ENCODE measurements around the gene FBXO30.

Gene FBXO30

GRCh38 chr6:145808239-145808638 lies 6.4 kb downstream of the FBXO30 start:
- ChIA-PET CTCF (no interaction called here), POLR2A (no interaction called here)

GRCh38 chr6:145802141-145802540 lies 12.5 kb downstream of the FBXO30 start:
- TF ChIP-seq L3MBTL2 (conservative IDR thresholded peaks at IDR 0.05) (no peak), ELF4 (IDR thresholded peaks at IDR 0.05) (no peak), PKNOX1 (IDR thresholded peaks at IDR 0.05) (no peak)
- no peak for DNase-seq (ENCODE audit: extremely low spot score)
- CTCF ChIA-PET, result no interaction called here
- POLR2A ChIA-PET, result interaction anchor here (1.2 to 2.4 kb wide), 2 partner anchors 13 to 67 kb away, joined by 3 to 10 read pairs; partner anchors contain the start of gene FBXO30

More at GRCh38 chr6:145808239-145808638, 6.4 kb downstream of the FBXO30 start:
- TF ChIP-seq L3MBTL2 (conservative IDR thresholded peaks at IDR 0.05) (no peak), ELF4 (IDR thresholded peaks at IDR 0.05) (no peak), TARDBP (IDR thresholded peaks at IDR 0.05) (no peak), ARNT (IDR thresholded peaks at IDR 0.05) (no peak), SP1 (IDR thresholded peaks at IDR 0.05) (no peak), PKNOX1 (IDR thresholded peaks at IDR 0.05) (no peak), CTBP1 (IDR thresholded peaks at IDR 0.05; ENCODE audit: borderline replicate concordance) (no peak), NFRKB (IDR thresholded peaks at IDR 0.05) (no peak)
- no peak for DNase-seq (ENCODE audit: extremely low spot score)

- DNase-seq (ENCODE audit: extremely low spot score), result no peak
- ChIA-PET CTCF (no interaction called here), POLR2A (interaction anchor here (0.8 to 2.4 kb wide), 3 partner anchors 14 to 66 kb away, joined by 3 to 10 read pairs (median 3); partner anchors contain the start of genes EPM2A and FBXO30)
- TF ChIP-seq NFRKB (IDR thresholded peaks at IDR 0.05), result no peak
- no peak for TF ChIP-seq HDGF (IDR thresholded peaks at IDR 0.05; ENCODE audit: borderline replicate concordance)
- TF ChIP-seq TARDBP (IDR thresholded peaks at IDR 0.05), result no peak
- no peak for TF ChIP-seq ELF4 (IDR thresholded peaks at IDR 0.05)
- no peak for TF ChIP-seq ZNF384 (IDR thresholded peaks at IDR 0.05)
- TF ChIP-seq BHLHE40 (IDR thresholded peaks at IDR 0.05; ENCODE audit: borderline replicate concordance), result no peak
- TF ChIP-seq SUZ12 (IDR thresholded peaks at IDR 0.05), result no peak
- TF ChIP-seq FOXK2 (IDR thresholded peaks at IDR 0.05), result no peak
- no peak for TF ChIP-seq PKNOX1 (IDR thresholded peaks at IDR 0.05)
- TF ChIP-seq FOXA1 (IDR thresholded peaks at IDR 0.05), result no peak
- no peak for TF ChIP-seq FOXM1 (IDR thresholded peaks at IDR 0.05; ENCODE audit: borderline replicate concordance)
- no peak for TF ChIP-seq ARNT (IDR thresholded peaks at IDR 0.05)
- TF ChIP-seq LEF1 (IDR thresholded peaks at IDR 0.05; ENCODE audit: borderline replicate concordance), result no peak
- no peak for TF ChIP-seq L3MBTL2 (conservative IDR thresholded peaks at IDR 0.05)
- TF ChIP-seq CTBP1 (IDR thresholded peaks at IDR 0.05; ENCODE audit: borderline replicate concordance), result no peak
- TF ChIP-seq SP1 (IDR thresholded peaks at IDR 0.05), result no peak
These were observed 13.6 kb downstream of the FBXO30 start for GRCh38 chr6:145801021-145801420.

GRCh38 chr6:145798530-145798929 lies 16.1 kb downstream of the FBXO30 start:
- TF ChIP-seq TARDBP (IDR thresholded peaks at IDR 0.05) (no peak), ELF4 (IDR thresholded peaks at IDR 0.05) (no peak), HDGF (IDR thresholded peaks at IDR 0.05; ENCODE audit: borderline replicate concordance) (no peak), SUZ12 (IDR thresholded peaks at IDR 0.05) (no peak), NFRKB (IDR thresholded peaks at IDR 0.05) (no peak), FOXA1 (IDR thresholded peaks at IDR 0.05) (no peak), ZNF384 (IDR thresholded peaks at IDR 0.05) (no peak)
- ChIA-PET CTCF (no interaction called here), POLR2A (no interaction called here)
- DNase-seq (ENCODE audit: extremely low spot score), result no peak

GRCh38 chr6:145789443-145789842 lies 25.2 kb downstream of the FBXO30 start:
- CTCF ChIA-PET, result no interaction called here
- no peak for TF ChIP-seq ZNF384 (IDR thresholded peaks at IDR 0.05)
- TF ChIP-seq PKNOX1 (IDR thresholded peaks at IDR 0.05), result no peak
- no peak for TF ChIP-seq CTBP1 (IDR thresholded peaks at IDR 0.05; ENCODE audit: borderline replicate concordance)
- no peak for TF ChIP-seq ARNT (IDR thresholded peaks at IDR 0.05)
- no peak for TF ChIP-seq BHLHE40 (IDR thresholded peaks at IDR 0.05; ENCODE audit: borderline replicate concordance)
- no peak for TF ChIP-seq FOXM1 (IDR thresholded peaks at IDR 0.05; ENCODE audit: borderline replicate concordance)
- TF ChIP-seq L3MBTL2 (conservative IDR thresholded peaks at IDR 0.05), result no peak
- no peak for TF ChIP-seq ELF4 (IDR thresholded peaks at IDR 0.05)
- TF ChIP-seq TARDBP (IDR thresholded peaks at IDR 0.05), result no peak
- no peak for TF ChIP-seq FOXK2 (IDR thresholded peaks at IDR 0.05)
- no peak for TF ChIP-seq FOXA1 (IDR thresholded peaks at IDR 0.05)
- no peak for TF ChIP-seq NFRKB (IDR thresholded peaks at IDR 0.05)
- TF ChIP-seq LEF1 (IDR thresholded peaks at IDR 0.05; ENCODE audit: borderline replicate concordance), result no peak
- no peak for TF ChIP-seq HDGF (IDR thresholded peaks at IDR 0.05; ENCODE audit: borderline replicate concordance)
- TF ChIP-seq SUZ12 (IDR thresholded peaks at IDR 0.05), result no peak
- no peak for TF ChIP-seq SP1 (IDR thresholded peaks at IDR 0.05)
- DNase-seq (ENCODE audit: extremely low spot score), result no peak
- POLR2A ChIA-PET, result no interaction called here

GRCh38 chr6:145787688-145788087 lies 26.9 kb downstream of the FBXO30 start:
- POLR2A ChIA-PET, result no interaction called here
- CTCF ChIA-PET, result interaction anchor here (1.1 kb wide), 1 partner anchor 1169 kb away, joined by 4 read pairs; no protein-coding TSS in a partner anchor
- no peak for DNase-seq (ENCODE audit: extremely low spot score)
- TF ChIP-seq LEF1 (IDR thresholded peaks at IDR 0.05; ENCODE audit: borderline replicate concordance) (no peak), FOXK2 (IDR thresholded peaks at IDR 0.05) (no peak), TARDBP (IDR thresholded peaks at IDR 0.05) (no peak), NFRKB (IDR thresholded peaks at IDR 0.05) (no peak), HDGF (IDR thresholded peaks at IDR 0.05; ENCODE audit: borderline replicate concordance) (no peak), BHLHE40 (IDR thresholded peaks at IDR 0.05; ENCODE audit: borderline replicate concordance) (no peak), ARNT (IDR thresholded peaks at IDR 0.05) (no peak), FOXA1 (IDR thresholded peaks at IDR 0.05) (no peak), SUZ12 (IDR thresholded peaks at IDR 0.05) (no peak), ZNF384 (IDR thresholded peaks at IDR 0.05) (no peak), SP1 (IDR thresholded peaks at IDR 0.05) (no peak)

All from HEK293T (cell line).